Upper lobe of left lung (tissue), 4 donors: ENCODE results near the gene ARID1B.

ENCODE experiments used
- CTCF ChIP-seq, 6 experiments: fragments of 450-650 bp in 4 of 6; fragments of 200-600 bp in 2 of 6; sonication (generic) in 2 of 6; IDR thresholded peaks; one replicate each; pipeline ENCODE4 v1.5.1; 2016 to 2019; ENCODE audit warnings: antibody characterized with exemption in 6 of 6
- EP300 ChIP-seq, 4 donors: sonication (generic); formaldehyde crosslinking; IDR thresholded peaks; one replicate each; pipeline ENCODE4 v1.5.1; 2017; ENCODE audit warnings: antibody characterized with exemption in 4 of 4, control low read depth in 2 of 4
- POLR2A ChIP-seq, 4 donors: fragments of 450-650 bp; IDR thresholded peaks; one replicate each; pipeline ENCODE4 v1.5.1; 2016 to 2017; ENCODE audit warnings: antibody characterized with exemption in 4 of 4, mild to moderate bottlenecking in 2 of 4

GRCh38 chr6:156978948-156979347 lies 201.8 kb downstream of the ARID1B start:
- no peak for TF ChIP-seq POLR2A (IDR thresholded peaks at IDR 0.05)
- no peak for TF ChIP-seq EP300 (IDR thresholded peaks at IDR 0.05)
- TF ChIP-seq CTCF (IDR thresholded peaks at IDR 0.05) = no peak
